HG03565 (cell line): ENCODE data around the gene CD320.
"Not testable (repeated sequence)": the region's sequence is repeated elsewhere in the genome, so short reads cannot be mapped to it uniquely, and the experiment has no call there.

ENCODE experiments used
- ATAC-seq: cut with Tn5 transposase; IDR thresholded peaks from one replicate; pipeline ENCODE4 v1.9.1; 2021; ENCODE audit warnings: mild to moderate bottlenecking, moderate library complexity; ENCODE audit not compliant: unreplicated experiment

CD320 gene

DNA sequence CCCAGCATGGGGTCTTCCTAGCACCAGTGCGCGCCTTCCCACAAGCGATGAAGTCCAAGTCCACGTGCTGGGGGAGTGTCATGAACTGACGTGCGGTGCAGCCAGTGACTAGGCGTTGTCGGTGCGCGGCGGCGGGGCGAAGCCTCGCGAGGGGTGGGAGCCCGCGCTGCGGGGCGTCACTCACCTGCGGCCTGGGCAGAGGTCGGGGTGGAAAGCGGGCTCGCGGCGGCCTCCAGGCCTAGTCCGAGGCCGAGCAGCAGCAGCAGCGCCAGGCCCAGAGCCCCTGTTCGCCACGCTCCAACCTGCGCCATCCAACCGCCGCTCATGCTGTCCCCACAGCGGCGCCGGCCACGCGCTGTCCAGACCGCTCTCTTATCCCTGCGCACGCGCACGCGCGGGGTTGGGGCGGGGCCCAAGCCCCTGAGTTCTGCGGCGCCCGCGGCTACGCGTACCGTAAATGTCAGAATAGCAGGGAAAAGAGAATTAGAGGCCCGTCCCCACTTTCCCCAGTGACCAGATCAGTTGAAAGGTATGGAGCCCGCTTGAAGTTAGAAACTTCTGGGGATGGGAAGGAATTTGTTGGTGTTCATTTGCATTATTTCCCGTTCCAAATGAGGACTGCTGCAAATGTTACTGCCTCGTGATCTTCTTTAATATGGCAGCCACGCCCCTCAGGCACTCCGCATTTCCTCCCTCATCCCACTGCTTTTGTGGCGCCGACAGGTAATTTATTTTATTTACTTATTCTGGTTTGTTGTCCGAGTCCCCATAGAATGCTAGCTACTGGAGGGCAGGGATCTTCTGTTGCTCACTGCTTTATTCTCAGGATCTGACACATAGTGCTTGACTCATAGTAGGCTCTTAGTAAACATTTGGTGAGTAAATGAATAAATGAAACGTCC is at the start of gene CD320:
TSS of gene CD320 (minus strand) at position 394 of the 902 bp plus-strand sequence. CDS start at position 326, 68 bp downstream.
- ATAC-seq: peak; percentile 72

DNA sequence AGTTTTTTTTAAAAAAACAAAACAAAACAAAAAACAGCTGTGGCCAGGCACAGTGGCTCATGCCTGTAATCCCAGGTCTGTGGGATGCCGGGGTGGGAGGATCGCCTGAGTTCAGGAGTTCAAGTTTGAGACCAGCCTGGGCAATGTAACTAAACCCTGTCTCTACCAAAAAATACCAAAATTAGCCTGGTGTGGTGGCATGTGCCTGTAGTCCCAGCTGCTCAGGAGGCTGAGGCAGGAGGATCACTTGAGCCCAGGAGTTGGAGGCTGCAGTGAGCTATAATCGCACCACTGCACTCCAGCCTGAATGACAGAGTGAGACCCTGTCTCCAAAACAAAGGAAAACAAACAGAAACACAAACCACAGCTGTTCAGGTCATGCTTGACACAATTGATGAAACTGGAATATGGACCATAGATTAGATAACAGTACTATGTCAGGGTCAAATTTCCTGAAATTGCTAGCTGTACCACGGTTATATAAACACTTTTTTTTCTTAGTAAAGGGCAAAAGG is 48.9 kb upstream of the CD320 start:
- no peak for ATAC-seq

DNA sequence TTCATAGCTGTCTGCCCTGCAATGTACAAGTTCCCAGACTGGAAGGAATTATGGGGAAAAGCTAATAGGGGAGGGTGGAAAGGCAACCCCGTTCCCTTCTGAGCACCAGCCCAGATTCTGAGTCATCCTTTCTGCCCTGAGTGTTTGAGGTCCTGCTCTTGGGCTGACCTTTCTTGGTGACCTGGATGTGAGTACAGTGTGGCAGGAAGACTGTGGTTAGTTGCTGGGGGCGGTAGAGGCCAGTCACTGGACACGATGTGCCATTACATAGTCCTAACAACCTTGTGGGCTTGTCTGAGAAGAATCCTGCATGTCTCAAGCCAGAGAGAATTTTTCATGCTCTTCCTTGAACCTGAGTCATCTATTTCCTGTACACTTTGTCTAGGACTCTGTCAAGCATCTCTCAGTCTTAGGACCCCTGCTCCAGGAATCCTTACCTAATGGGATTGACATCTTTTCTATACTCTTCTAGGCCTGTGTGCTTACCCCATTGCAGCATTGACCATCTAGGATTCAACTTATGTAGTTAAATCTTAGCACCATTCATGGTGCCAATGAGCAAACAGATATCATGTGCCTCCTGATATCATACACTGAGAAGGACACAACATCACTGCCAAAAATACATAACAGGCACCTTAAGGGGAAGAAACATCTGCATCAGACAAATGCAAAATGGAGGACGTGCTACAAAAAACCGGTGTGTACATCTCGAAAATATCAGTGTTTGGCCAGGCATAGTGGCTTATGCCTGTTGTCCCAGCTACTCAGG is 47.7 kb upstream of the CD320 start:
- no peak for ATAC-seq

DNA sequence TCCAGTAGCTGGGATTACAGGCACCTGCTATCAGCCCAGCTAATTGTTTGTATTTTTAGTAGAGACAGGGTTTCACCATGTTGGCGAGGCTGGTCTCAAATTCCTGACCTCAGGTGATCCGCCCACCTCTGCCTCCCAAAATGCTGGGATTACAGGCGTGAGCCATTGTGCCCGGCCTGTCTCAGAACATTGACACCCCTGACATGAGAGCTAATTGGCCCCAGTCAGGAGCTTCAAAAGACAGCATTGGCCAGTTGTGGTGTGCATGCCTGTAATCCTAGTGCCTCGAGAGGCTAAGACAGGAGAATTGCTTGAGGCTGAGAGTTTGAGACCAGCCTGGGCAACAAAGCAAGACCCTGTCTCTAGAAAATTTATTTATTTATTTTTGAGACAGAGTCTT is 44.7 kb upstream of the CD320 start:
- ATAC-seq: not testable (repeated sequence)

DNA sequence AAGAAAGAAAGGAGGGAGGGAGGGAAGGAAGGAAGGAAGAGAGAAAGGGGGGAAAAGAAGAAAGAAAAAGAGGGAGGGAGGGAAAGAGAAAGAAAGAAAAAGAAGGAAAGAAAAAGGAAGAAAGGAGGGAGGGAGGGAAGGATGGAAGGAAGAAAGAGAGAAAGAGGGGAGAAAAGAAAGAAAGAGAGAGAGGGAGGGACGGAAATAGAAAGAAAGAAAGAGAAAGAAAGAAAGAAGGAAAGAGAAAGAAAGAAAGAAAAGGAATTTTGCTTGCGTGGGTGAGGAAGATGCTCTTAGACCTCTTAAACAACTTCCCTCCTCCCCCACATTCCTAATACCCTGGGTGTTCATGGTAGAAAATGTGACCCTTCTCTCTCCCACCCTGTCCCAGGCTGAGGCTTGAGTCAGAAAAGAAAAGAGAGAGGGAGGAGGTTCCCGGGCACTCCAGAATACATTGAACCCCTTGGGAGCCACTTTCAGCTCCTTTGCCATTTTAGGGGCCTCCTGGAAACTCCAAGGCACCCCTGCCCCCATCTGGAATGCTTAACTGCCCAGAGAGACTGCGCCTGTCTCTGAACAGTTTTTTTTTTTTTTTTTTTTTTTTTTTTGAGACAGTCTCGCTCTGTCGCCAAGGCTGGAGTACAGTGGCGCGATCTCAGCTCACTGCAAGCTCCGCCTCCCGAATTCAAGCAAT is 44.1 kb upstream of the CD320 start:
- no peak for ATAC-seq

DNA sequence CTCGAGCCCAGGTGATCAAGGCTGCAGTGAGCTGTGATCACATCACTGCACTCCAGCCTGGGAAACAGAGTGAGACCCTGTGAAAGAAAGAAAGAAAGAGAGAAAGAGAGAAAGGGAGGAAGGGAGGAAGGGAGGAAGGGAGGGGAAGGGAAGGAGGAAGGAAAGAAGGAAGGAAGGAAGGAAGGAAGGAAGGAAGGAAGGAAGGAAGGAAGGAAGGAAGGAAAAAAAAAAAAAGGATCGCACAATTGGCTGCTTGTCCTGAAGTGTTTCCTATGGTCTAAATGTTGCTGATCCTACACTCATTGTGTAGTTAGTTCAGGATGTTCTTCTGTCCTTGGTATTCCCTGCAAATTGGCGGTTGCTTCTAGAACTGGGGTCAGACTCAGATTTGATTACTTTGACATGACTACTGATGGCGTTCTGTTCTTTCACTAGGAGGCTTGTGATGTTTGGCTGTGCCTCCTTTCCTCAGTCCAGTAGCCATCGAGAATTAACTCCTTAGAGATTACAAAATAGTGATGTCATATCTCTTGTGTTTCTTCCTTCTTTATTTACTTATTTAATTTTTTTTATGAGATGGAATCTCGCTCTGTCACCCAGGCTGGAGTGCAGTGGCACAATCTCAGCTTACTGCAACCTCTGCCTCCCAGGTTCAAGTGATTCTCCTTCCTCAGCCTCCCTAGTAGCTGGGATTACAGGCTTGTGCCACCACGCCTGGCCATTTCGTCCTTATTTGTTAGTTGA is 41.6 kb upstream of the CD320 start:
- ATAC-seq: not testable (repeated sequence)

DNA sequence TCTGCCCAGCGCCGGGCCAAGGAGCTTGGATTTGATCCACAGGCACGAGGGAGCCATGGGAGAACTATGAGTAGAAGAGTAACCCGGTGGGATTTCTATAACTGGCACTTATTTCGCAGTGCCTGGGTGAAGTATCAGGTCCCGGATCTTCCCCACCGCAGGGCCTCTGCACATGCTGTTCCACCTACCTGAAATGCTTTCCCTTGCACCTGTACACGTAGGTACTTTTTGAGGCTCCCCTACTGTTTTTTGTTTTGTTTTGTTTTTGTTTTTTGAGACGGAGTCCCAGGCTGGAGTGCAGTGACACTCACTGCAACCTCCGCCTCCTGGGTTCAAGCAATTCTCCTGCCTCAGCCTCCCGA is 35.3 kb upstream of the CD320 start:
- no peak for ATAC-seq

DNA sequence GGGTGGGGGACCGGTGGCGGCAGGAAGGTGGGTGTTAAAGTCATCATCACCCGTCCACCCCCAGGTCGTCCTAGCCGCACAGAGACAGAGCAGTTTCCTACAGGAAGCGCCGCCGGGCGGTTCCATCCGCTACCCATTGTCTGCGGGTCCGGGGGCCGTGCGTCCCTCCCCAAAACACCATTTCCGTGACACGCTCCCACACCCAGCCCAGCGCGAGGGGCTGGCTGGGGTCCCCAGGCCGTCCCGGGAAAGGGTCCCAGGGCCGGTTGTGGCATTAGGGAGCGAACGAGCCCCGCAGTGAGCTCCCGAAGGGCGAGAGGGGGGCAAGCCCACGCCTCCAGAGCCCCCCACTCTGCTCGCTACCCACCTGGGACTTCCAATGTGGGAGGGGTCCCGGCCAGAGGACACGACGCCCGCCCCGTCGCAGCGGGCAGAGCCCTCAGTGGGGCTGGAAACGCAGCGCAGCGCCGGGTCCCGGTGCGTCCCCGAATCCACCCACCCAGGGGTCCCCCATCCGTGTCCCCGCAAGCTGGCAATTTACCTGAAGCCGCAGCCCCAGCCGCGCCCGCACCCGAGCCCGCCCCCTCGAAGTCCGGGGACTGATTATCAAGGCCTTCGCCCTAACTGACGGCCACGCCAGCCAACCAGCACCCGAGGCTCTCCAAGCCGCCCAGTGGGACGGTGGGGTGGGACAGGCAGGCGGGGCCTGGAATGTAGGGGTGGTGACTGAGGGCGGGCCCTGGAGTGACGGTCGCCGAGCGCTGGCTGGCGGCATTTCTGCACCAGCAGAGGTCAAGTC is 34.7 kb upstream of the CD320 start, which contains the start of gene KANK3:
TSS of gene KANK3 (minus strand) at position 579 of the 799 bp plus-strand sequence. CDS start 5,434 bp downstream, outside the sequence.
- ATAC-seq: peak; percentile 79

DNA sequence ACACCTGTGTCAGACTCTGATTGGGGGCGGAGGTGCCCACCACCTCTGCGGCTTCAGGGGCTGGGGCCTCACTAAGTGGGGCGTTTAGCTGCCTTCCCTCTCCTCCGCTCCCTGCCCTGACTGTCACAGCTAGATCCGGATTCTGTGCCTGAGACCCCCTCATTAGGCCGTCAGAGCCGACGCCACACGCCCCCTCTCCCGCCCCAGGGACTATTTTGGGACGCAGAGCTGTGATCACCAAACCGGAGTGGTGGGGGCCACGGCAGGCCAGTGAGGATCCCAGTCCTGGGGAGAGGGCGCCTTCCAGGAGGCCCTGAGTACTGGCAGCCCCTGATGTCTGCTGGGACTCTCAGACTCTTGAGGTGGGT is 34.1 kb upstream of the CD320 start:
- no peak for ATAC-seq

DNA sequence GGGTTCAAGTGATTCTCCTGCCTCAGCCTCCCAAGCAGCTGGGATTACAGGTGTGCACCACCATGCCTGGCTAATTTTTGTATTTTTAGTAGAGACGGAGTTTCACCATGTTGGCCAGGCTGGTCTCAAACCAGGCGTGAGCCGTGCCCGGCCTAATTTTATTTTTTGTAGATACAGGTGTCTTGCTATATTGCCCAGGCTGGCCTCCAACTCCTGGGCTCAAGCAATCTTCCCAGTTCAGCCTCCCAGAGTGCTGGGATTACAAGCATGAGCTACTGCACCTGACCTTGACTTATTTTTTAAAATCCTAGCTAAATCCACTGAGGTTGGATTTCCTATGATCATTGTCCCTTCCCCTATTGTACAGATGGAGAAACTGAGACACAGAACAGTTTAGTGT is 33.3 kb upstream of the CD320 start:
- not testable (repeated sequence) for ATAC-seq

DNA sequence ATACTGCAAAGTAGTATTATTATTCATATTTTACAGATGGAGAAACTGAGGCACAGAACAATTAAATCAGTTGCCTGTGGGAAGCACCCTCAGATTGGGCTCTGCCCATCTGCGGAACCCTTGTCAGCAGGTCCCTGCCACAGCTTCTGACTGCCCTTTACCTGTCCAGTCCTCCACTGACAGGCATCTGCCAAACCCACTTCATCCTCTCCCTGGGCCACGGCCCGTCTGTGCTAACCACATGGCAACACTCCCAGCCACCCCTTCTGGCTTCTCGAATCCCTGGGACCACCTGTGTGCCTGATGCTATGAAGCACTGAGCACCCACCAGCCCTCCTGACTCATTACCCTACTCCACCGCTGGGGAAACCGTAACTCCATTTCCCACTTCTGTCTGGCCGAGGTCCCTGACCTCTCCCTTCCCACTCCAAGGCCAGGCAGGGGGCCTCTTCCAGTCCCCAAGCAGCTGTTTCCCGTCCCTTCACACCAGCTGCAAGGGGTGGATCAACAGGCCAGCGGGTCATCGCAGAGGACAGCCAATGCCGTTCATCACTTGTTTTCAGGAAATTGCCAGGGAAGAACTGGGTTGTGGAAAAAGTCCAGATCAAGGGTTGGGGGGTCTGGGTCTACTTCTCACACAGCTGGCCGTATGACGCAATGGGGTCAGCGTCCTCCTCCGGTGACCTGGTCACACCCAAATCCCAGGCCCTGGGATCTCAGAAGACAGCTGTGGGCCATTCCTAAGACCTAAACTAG is 32.4 kb upstream of the CD320 start:
- no peak for ATAC-seq

DNA sequence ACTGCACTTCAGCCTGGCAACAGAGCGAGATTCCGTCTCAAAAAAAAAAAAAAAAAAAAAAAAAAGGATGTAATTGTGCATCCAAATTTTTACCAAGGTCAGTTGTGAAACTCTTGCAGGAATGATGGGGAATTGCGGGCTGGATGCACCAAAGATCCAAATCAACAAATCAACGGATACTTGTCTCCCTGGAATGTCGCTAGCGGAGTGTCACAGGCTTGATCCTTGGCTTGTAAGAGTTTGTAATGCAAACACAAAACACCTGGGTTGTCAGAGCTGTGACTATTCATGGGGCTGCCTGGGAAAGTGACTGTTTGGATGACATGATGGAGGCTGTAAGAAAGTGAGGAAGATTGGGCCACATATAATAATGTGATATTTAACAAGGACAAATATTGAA is 30.7 kb upstream of the CD320 start:
- ATAC-seq: no peak

DNA sequence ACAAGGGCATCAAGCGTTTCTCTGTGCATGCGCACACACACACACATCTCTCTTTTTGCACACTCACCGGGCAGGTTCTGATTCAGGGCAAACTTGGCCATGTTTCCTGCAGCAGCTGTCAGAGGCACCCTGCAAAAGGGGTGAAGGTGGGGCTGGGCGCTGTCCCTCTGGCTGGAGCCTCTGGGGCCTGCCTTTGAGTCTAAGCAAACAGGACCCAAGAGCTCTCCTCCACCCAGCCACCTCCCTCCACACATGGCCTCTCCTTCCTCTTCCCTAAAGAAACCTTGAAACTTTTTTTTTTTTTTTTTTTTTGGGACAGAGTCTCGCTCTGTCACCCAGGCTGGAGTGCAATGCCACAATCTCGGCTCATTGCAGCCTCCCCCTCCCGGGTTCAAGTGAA is 29.6 kb upstream of the CD320 start:
- ATAC-seq: no peak

DNA sequence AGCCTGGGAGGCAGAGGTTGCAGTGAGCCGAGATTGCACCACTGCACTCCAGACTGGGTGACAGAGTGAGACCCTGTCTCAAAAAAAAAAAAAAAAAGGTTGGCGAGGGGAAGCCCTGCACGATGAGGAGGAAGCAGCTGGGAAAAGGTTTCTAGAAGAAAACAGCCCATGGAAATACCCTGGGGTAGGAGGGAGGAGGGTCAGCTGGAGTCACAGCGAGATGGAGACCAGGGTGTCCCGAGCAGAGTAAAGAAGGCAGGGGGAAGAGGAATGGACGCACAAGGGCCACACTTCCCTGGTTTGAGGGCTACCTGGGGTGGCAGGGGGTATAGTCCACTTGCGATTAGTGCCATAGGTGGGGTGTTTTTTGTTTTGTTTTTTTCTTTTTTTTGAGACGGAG is 28.5 kb upstream of the CD320 start:
- no peak for ATAC-seq

DNA sequence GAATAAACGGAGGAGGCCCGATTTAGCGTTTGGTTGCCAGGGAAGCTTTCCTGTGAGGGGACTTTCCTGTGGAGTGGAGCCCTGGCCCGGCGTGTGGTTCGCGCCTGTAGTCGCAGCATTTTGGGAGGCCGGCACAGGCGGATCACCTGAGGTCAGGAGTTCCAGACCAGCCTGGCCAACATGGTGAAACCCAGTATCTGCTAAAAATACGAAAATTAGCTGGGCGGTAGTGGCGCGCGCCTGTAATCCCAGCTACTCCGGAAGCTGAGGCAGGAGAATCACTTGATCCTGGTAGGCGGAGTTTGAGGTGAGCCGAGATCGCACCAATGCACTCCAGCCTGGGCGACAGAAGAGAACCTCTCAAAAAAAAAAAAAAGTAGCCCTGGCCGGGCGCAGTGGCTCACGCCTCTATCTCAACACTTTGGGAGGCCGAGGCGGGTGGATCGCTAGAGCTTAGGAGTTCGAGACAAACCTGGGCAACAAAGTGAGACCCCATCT is 28.0 kb upstream of the CD320 start:
- no peak for ATAC-seq

DNA sequence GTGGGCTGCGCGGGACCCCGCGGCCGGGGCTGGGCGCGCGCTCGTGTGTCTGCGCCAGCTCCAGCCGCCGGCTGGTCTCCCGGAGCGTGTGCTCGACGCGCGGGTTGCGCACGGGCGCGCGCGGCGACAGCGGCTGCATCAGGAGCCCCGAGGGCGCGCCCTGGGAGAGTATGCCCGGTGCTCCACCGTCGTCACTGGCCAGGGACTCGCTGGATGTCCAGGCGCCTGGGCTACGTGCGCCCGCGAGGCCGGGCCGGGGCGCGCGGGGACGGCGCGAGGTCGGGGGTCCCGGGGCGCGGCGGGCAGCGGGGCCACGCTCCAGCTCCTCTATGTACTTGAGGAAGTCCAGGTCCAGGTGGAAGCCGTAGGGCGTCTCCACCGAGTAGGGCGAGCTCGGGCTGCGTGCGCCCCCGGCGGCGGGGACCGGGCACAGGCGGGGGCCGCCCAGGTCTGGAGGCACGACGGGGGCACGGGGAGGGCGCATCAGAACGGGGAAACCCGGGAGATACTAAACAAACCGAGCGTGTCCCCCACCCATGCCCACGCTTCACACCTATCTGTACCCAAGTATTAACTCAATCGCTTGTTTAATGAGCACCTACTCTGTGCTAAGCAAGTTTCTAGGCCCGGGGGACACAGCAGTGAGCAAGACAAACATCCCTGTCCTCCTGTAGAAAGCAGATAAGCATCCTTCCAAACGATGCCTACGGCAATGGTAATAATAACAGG is 27.3 kb upstream of the CD320 start:
- ATAC-seq: no peak

DNA sequence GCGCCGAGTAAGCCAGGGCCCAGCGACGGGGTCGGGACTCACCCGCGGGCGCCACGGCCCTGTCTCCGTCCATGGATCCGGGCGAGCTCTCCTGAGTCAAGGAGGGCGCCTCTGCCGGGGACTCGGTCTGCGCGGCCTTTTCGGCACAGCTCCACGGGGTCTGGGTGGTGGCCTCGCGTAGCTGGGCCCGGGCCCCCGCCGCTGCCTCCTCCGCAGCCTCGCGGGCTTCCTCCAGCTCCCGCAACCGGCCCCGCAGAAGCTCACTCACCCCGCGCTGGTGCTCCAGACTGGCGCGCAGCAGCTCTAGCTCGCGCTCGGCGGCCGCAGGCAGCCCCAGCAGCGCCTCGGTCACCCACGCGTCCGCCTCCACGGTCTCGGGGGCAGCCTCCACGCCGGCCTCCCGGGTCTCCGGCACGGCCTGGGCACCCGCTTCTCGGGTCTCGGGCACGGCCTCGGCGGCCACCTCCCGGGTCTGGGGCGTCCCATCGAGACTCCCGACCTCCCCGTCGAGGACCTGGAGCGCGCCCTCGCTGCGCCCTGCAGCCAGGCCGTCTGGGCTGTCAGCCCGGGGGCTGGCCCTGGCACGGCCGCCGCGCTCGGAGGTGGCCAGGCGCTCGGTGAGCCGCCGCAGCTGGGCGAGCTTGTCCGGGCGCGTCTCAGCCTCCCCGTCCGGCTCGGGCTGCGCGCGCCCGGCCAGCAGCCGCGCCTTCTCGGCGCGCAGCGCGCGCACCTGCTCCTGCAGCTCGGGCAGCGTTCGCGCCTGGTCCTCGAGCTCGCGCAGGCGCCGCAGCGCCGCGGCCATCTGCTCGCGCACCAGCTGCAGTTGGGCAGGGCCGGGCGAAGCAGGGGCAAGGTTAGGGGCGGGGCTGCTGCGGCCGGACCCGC is 26.5 kb upstream of the CD320 start:
- ATAC-seq: no peak
